Activated T-cell treated with anti-CD3 and anti-CD28 coated beads, Interleukin-2, amount 50 U/mL, for 24 hours (primary cell): Measurements from ENCODE around the gene FRMD4B.
"Not testable (repeated sequence)": the region's sequence is repeated elsewhere in the genome, so short reads cannot be mapped to it uniquely, and the experiment has no call there.

Source experiments
- DNase-seq: peaks from one replicate; pipeline ENCODE4 v3.0.0-alpha.2; 2020
- H3K27ac Mint-ChIP-seq: 2 replicates; pipeline ENCODE4 v1.8.0; 2020; ENCODE audit warnings: mild to moderate bottlenecking, mixed read lengths
- H3K27me3 Mint-ChIP-seq: 2 replicates; pipeline ENCODE4 v1.8.0; 2020; ENCODE audit warnings: mixed read lengths
- H3K36me3 Mint-ChIP-seq: 2 replicates; pipeline ENCODE4 v1.8.0; 2020; ENCODE audit warnings: low read depth, mixed read lengths
- H3K4me1 Mint-ChIP-seq: 2 replicates; pipeline ENCODE4 v1.8.0; 2020; ENCODE audit warnings: low read depth, mixed read lengths
- H3K4me3 Mint-ChIP-seq: 2 replicates; pipeline ENCODE4 v1.8.0; 2020; ENCODE audit warnings: mild to moderate bottlenecking, moderate library complexity, mixed read lengths
- H3K9me3 Mint-ChIP-seq: 2 replicates; pipeline ENCODE4 v1.8.0; 2020; ENCODE audit warnings: mixed read lengths

Gene FRMD4B

GRCh38 chr3:69282181-69282580 lies 103.7 kb downstream of the FRMD4B start:
- H3K27me3 Mint-ChIP-seq: peaks cover 3% of the 10 kb centered on the region
- H3K36me3 Mint-ChIP-seq: no peaks in the 10 kb centered on the region
- DNase-seq: peak; percentile 73
- no peaks in the 10 kb centered on the region for H3K9me3 Mint-ChIP-seq
- H3K27ac Mint-ChIP-seq: peak overlapping the region; percentile 85
- peaks cover 36% of the 10 kb centered on the region for H3K4me1 Mint-ChIP-seq
- H3K4me3 Mint-ChIP-seq: peak overlapping the region; percentile 6

GRCh38 chr3:69277403-69277802 lies 108.5 kb downstream of the FRMD4B start:
- H3K36me3 Mint-ChIP-seq, H3K27me3 Mint-ChIP-seq, H3K27ac Mint-ChIP-seq, H3K9me3 Mint-ChIP-seq, H3K4me3 Mint-ChIP-seq, DNase-seq: not testable (repeated sequence)
- H3K4me1 Mint-ChIP-seq: peaks cover 27% of the 10 kb centered on the region

GRCh38 chr3:69276884-69277283 lies 109.0 kb downstream of the FRMD4B start:
- H3K27ac Mint-ChIP-seq: no peak overlapping the region
- H3K36me3 Mint-ChIP-seq: no peaks in the 10 kb centered on the region
- H3K4me1 Mint-ChIP-seq: peaks cover 22% of the 10 kb centered on the region
- no peak overlapping the region for H3K4me3 Mint-ChIP-seq
- DNase-seq: no peak
- no peaks in the 10 kb centered on the region for H3K9me3 Mint-ChIP-seq
- H3K27me3 Mint-ChIP-seq: no peaks in the 10 kb centered on the region

- H3K4me1 Mint-ChIP-seq: peaks cover 17% of the 10 kb centered on the region
- H3K9me3 Mint-ChIP-seq, H3K36me3 Mint-ChIP-seq, H3K4me3 Mint-ChIP-seq, DNase-seq, H3K27ac Mint-ChIP-seq, H3K27me3 Mint-ChIP-seq: not testable (repeated sequence)
Measured at GRCh38 chr3:69276191-69276590, 109.7 kb downstream of the FRMD4B start.

GRCh38 chr3:69273896-69274295 lies 112.0 kb downstream of the FRMD4B start:
- no peaks in the 10 kb centered on the region for H3K9me3 Mint-ChIP-seq
- H3K27me3 Mint-ChIP-seq: no peaks in the 10 kb centered on the region
- no peak overlapping the region for H3K4me3 Mint-ChIP-seq
- DNase-seq: no peak
- peaks cover 2% of the 10 kb centered on the region for H3K4me1 Mint-ChIP-seq
- H3K36me3 Mint-ChIP-seq: no peaks in the 10 kb centered on the region
- H3K27ac Mint-ChIP-seq: no peak overlapping the region

GRCh38 chr3:69272556-69272955 lies 113.3 kb downstream of the FRMD4B start:
- Mint-ChIP-seq H3K27me3 (no peaks in the 10 kb centered on the region), H3K36me3 (no peaks in the 10 kb centered on the region), H3K9me3 (no peaks in the 10 kb centered on the region), H3K4me3 (no peak overlapping the region), H3K4me1 (peaks cover 2% of the 10 kb centered on the region), H3K27ac (no peak overlapping the region)
- DNase-seq: no peak

- Mint-ChIP-seq H3K4me1 (peaks cover 2% of the 10 kb centered on the region), H3K36me3 (no peaks in the 10 kb centered on the region), H3K4me3 (no peak overlapping the region), H3K27me3 (no peaks in the 10 kb centered on the region), H3K27ac (no peak overlapping the region), H3K9me3 (no peaks in the 10 kb centered on the region)
- no peak for DNase-seq
Measured at GRCh38 chr3:69271098-69271497, 114.8 kb downstream of the FRMD4B start.

- H3K36me3 Mint-ChIP-seq: no peaks in the 10 kb centered on the region
- no peaks in the 10 kb centered on the region for H3K9me3 Mint-ChIP-seq
- H3K27ac Mint-ChIP-seq: no peak overlapping the region
- H3K4me1 Mint-ChIP-seq: no peaks in the 10 kb centered on the region
- no peak for DNase-seq
- H3K4me3 Mint-ChIP-seq: no peak overlapping the region
- H3K27me3 Mint-ChIP-seq: no peaks in the 10 kb centered on the region
Measured at GRCh38 chr3:69266585-69266984, 119.3 kb downstream of the FRMD4B start.

- not testable (repeated sequence) for DNase-seq, H3K27ac Mint-ChIP-seq, H3K4me3 Mint-ChIP-seq, H3K36me3 Mint-ChIP-seq, H3K9me3 Mint-ChIP-seq, H3K4me1 Mint-ChIP-seq, H3K27me3 Mint-ChIP-seq
Measured at GRCh38 chr3:69266071-69266470, 119.8 kb downstream of the FRMD4B start.

GRCh38 chr3:69260843-69261405 lies 125.0 kb downstream of the FRMD4B start:
- not testable (repeated sequence) for H3K27ac Mint-ChIP-seq, H3K4me1 Mint-ChIP-seq

GRCh38 chr3:69260216-69260787 lies 125.6 kb downstream of the FRMD4B start:
- Mint-ChIP-seq H3K9me3 (no peaks in the 10 kb centered on the region), H3K27ac (no peak overlapping the region), H3K27me3 (peaks cover 6% of the 10 kb centered on the region), H3K4me1 (no peaks in the 10 kb centered on the region), H3K36me3 (no peaks in the 10 kb centered on the region), H3K4me3 (no peak overlapping the region)
- no peak for DNase-seq

More at GRCh38 chr3:69260843-69261405, 125.0 kb downstream of the FRMD4B start:
- H3K9me3 Mint-ChIP-seq, H3K27me3 Mint-ChIP-seq, DNase-seq, H3K4me3 Mint-ChIP-seq, H3K36me3 Mint-ChIP-seq: not testable (repeated sequence)

- Mint-ChIP-seq H3K4me3 (no peak overlapping the region), H3K27ac (no peak overlapping the region), H3K9me3 (no peaks in the 10 kb centered on the region), H3K27me3 (peaks cover 6% of the 10 kb centered on the region), H3K4me1 (no peaks in the 10 kb centered on the region), H3K36me3 (no peaks in the 10 kb centered on the region)
- no peak for DNase-seq
Measured at GRCh38 chr3:69259125-69259524, 126.8 kb downstream of the FRMD4B start.

- no peaks in the 10 kb centered on the region for H3K36me3 Mint-ChIP-seq
- H3K27ac Mint-ChIP-seq: no peak overlapping the region
- peaks cover 2% of the 10 kb centered on the region for H3K4me1 Mint-ChIP-seq
- H3K27me3 Mint-ChIP-seq: peaks cover 6% of the 10 kb centered on the region
- H3K9me3 Mint-ChIP-seq: no peaks in the 10 kb centered on the region
- no peak overlapping the region for H3K4me3 Mint-ChIP-seq
- no peak for DNase-seq
Measured at GRCh38 chr3:69255928-69256327, 130.0 kb downstream of the FRMD4B start.

- H3K27me3 Mint-ChIP-seq: peaks cover 6% of the 10 kb centered on the region
- H3K4me3 Mint-ChIP-seq: no peak overlapping the region
- no peak for DNase-seq
- H3K27ac Mint-ChIP-seq: no peak overlapping the region
- no peaks in the 10 kb centered on the region for H3K36me3 Mint-ChIP-seq
- no peaks in the 10 kb centered on the region for H3K9me3 Mint-ChIP-seq
- peaks cover 10% of the 10 kb centered on the region for H3K4me1 Mint-ChIP-seq
Measured at GRCh38 chr3:69254351-69254750, 131.5 kb downstream of the FRMD4B start.

GRCh38 chr3:69252631-69253030 lies 133.3 kb downstream of the FRMD4B start:
- no peak for DNase-seq
- Mint-ChIP-seq H3K4me1 (peaks cover 14% of the 10 kb centered on the region), H3K36me3 (no peaks in the 10 kb centered on the region), H3K27me3 (peaks cover 6% of the 10 kb centered on the region), H3K27ac (no peak overlapping the region), H3K9me3 (no peaks in the 10 kb centered on the region), H3K4me3 (no peak overlapping the region)

GRCh38 chr3:69252141-69252540 lies 133.7 kb downstream of the FRMD4B start:
- H3K27me3 Mint-ChIP-seq: peaks cover 6% of the 10 kb centered on the region
- no peak overlapping the region for H3K27ac Mint-ChIP-seq
- no peaks in the 10 kb centered on the region for H3K9me3 Mint-ChIP-seq
- no peak overlapping the region for H3K4me3 Mint-ChIP-seq
- no peaks in the 10 kb centered on the region for H3K36me3 Mint-ChIP-seq
- DNase-seq: no peak
- peaks cover 14% of the 10 kb centered on the region for H3K4me1 Mint-ChIP-seq
